HCT116 (cell line): ENCODE data around the gene GPC5.

Experiments
- CEBPB ChIP-seq: IDR thresholded peaks from 2 replicates; pipeline ENCODE4 v1.6.1; 2012; ENCODE audit warnings: low read depth
- EGR1 ChIP-seq: IDR thresholded peaks from 2 replicates; pipeline ENCODE4 v1.6.1; 2012; ENCODE audit warnings: low read depth
- EZH2 ChIP-seq: fragments of 200-600 bp; sonication (generic); IDR thresholded peaks from 2 replicates; pipeline ENCODE4 v1.6.1; 2017; ENCODE audit warnings: antibody characterized with exemption, mixed run types
- POLR2A ChIP-seq: IDR thresholded peaks from 2 replicates; pipeline ENCODE4 v1.7.0; 2011; ENCODE audit warnings: borderline replicate concordance; ENCODE audit not compliant: insufficient read depth, insufficient read length; ENCODE audit errors: extremely low read depth
- POLR2AphosphoS5 ChIP-seq: IDR thresholded peaks from 2 replicates; pipeline ENCODE4 v1.6.1; 2011; ENCODE audit warnings: mild to moderate bottlenecking, low read depth, low read length, moderate library complexity
- RAD21 ChIP-seq: IDR thresholded peaks from 2 replicates; pipeline ENCODE4 v1.6.1; 2012; ENCODE audit warnings: low read depth, mild to moderate bottlenecking
- SIN3A ChIP-seq: IDR thresholded peaks from 2 replicates; pipeline ENCODE4 v1.6.1; 2012; ENCODE audit warnings: low read depth
- SP1 ChIP-seq: IDR thresholded peaks from 2 replicates; pipeline ENCODE4 v1.6.1; 2012; ENCODE audit warnings: low read depth
- ZBTB33 ChIP-seq: IDR thresholded peaks from 2 replicates; pipeline ENCODE4 v1.6.1; 2011; ENCODE audit warnings: mild to moderate bottlenecking, low read length, moderate library complexity; ENCODE audit not compliant: insufficient replicate concordance; ENCODE audit errors: extremely low read depth
- TF ChIP-seq, protein P1 (sequence below), 3 experiments: fragments of 200-600 bp in 1 of 3; sonication (generic) in 1 of 3; IDR thresholded peaks in 2 of 3; conservative IDR thresholded peaks in 1 of 3; 2 replicates each; pipeline ENCODE4 v1.5.1; 2012 to 2017; ENCODE audit warnings: low read depth in 2 of 3, low read length in 2 of 3, antibody characterized with exemption in 1 of 3, borderline replicate concordance in 1 of 3, control low read depth in 1 of 3, mild to moderate bottlenecking in 1 of 3, mixed read lengths in 1 of 3, mixed run types in 1 of 3, moderate library complexity in 1 of 3; ENCODE audit not compliant: insufficient read depth in 1 of 3
- TF ChIP-seq, protein P2 (sequence below): IDR thresholded peaks from 2 replicates; pipeline ENCODE4 v1.6.1; 2012

GRCh38 chr13:91648012-91648411 is 249.6 kb downstream of the GPC5 start:
- TF ChIP-seq POLR2A, result no peak
- no peak for TF ChIP-seq ZBTB33
- TF ChIP-seq, protein P1, sequence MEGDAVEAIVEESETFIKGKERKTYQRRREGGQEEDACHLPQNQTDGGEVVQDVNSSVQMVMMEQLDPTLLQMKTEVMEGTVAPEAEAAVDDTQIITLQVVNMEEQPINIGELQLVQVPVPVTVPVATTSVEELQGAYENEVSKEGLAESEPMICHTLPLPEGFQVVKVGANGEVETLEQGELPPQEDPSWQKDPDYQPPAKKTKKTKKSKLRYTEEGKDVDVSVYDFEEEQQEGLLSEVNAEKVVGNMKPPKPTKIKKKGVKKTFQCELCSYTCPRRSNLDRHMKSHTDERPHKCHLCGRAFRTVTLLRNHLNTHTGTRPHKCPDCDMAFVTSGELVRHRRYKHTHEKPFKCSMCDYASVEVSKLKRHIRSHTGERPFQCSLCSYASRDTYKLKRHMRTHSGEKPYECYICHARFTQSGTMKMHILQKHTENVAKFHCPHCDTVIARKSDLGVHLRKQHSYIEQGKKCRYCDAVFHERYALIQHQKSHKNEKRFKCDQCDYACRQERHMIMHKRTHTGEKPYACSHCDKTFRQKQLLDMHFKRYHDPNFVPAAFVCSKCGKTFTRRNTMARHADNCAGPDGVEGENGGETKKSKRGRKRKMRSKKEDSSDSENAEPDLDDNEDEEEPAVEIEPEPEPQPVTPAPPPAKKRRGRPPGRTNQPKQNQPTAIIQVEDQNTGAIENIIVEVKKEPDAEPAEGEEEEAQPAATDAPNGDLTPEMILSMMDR (IDR thresholded peaks at IDR 0.05 in 2 of 3, conservative IDR thresholded peaks at IDR 0.05 in 1 of 3; ENCODE audit: borderline replicate concordance in 1 of 3, insufficient read depth in 1 of 3, low read depth in 2 of 3, low read length in 2 of 3), result no peak
- no peak for TF ChIP-seq SIN3A
- TF ChIP-seq RAD21, result no peak
- no peak for TF ChIP-seq POLR2AphosphoS5
- no peak for TF ChIP-seq CEBPB
- TF ChIP-seq EZH2, result no peak
- no peak for TF ChIP-seq EGR1
- TF ChIP-seq, protein P2, sequence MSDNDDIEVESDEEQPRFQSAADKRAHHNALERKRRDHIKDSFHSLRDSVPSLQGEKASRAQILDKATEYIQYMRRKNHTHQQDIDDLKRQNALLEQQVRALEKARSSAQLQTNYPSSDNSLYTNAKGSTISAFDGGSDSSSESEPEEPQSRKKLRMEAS, result no peak
- no peak for TF ChIP-seq SP1
